Peyer's patch (tissue), 4 donors: ENCODE data around the gene PDIA5.

Experiments used
- POLR2A ChIP-seq, 2 donors: fragments of 450-650 bp; IDR thresholded peaks; one replicate each; pipeline ENCODE4 v1.5.1; 2017; ENCODE audit warnings: antibody characterized with exemption in 2 of 2, mild to moderate bottlenecking in 2 of 2, moderate library complexity in 2 of 2
- TF ChIP-seq, protein P1 (sequence below), 6 experiments: fragments of 450-650 bp in 4 of 6; fragments of 200-600 bp in 2 of 6; sonication (generic) in 1 of 6; IDR thresholded peaks; one replicate each; pipeline ENCODE4 v1.5.1; 2017 to 2019; ENCODE audit warnings: antibody characterized with exemption in 6 of 6, mild to moderate bottlenecking in 3 of 6, moderate library complexity in 1 of 6

DNA sequence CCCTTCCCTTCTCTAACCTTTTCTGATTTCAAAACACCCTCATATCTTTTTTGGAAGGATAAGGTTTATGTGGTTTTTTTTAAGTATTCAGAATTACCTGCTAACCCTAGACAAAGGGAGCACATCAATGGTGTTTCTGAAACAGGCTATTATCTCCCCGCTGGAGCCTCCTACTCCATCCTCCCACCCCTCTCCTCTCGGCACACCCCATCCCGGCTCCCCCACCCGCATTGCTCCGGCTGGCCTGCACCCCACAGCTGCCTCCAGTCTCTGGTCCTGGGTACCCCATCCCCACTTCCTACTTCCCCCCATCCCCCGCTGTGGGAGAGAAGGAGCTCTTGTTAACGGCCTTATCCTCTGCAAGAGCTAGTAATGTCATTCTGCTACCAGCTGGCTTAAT lies 59.2 kb downstream of the PDIA5 start:
- TF ChIP-seq, protein P1, sequence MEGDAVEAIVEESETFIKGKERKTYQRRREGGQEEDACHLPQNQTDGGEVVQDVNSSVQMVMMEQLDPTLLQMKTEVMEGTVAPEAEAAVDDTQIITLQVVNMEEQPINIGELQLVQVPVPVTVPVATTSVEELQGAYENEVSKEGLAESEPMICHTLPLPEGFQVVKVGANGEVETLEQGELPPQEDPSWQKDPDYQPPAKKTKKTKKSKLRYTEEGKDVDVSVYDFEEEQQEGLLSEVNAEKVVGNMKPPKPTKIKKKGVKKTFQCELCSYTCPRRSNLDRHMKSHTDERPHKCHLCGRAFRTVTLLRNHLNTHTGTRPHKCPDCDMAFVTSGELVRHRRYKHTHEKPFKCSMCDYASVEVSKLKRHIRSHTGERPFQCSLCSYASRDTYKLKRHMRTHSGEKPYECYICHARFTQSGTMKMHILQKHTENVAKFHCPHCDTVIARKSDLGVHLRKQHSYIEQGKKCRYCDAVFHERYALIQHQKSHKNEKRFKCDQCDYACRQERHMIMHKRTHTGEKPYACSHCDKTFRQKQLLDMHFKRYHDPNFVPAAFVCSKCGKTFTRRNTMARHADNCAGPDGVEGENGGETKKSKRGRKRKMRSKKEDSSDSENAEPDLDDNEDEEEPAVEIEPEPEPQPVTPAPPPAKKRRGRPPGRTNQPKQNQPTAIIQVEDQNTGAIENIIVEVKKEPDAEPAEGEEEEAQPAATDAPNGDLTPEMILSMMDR (IDR thresholded peaks at IDR 0.05) = no peak
- no peak for TF ChIP-seq POLR2A (IDR thresholded peaks at IDR 0.05)
